GM12878 (cell line): ENCODE measurements around the gene NUAK1.

Experiments
- CTCF ChIP-seq, 3 experiments: IDR thresholded peaks in 2 of 3; conservative IDR thresholded peaks in 1 of 3; 2 replicates each; pipeline ENCODE4 v1.5.1; 2011; ENCODE audit warnings: low read depth in 3 of 3, low read length in 3 of 3, mild to moderate bottlenecking in 3 of 3, control low read depth in 2 of 3, moderate library complexity in 2 of 3, inconsistent platforms in 1 of 3, mixed read lengths in 1 of 3; ENCODE audit not compliant: control insufficient read depth in 2 of 3, insufficient read depth in 1 of 3; ENCODE audit errors: extremely low read depth in 1 of 3
- MLLT1 ChIP-seq: fragments of 450-650 bp; IDR thresholded peaks from 2 replicates; pipeline ENCODE4 v1.6.1; 2016; ENCODE audit warnings: mild to moderate bottlenecking
- NRF1 ChIP-seq: conservative IDR thresholded peaks from 2 replicates; pipeline ENCODE4 v1.6.1; 2011; ENCODE audit warnings: mild to moderate bottlenecking, low read depth, low read length, improper control_type of control experiment

GRCh38 chr12:106080791-106081170, 58.0 kb downstream of the NUAK1 start:
- TF ChIP-seq NRF1 = no peak
- no peak for TF ChIP-seq MLLT1
- TF ChIP-seq CTCF (IDR thresholded peaks at IDR 0.05 in 2 of 3, conservative IDR thresholded peaks at IDR 0.05 in 1 of 3; ENCODE audit: control insufficient read depth in 2 of 3, extremely low read depth in 1 of 3, insufficient read depth in 1 of 3, low read depth in 3 of 3, low read length in 3 of 3) = no peak
